HL-60/S4 treated with phorbol 12-myristate 13-acetate at 8.2 ng/mL for 4 days and 3 days (cell line): Measurements from ENCODE around the gene TM4SF18.

Experiments used
- in situ Hi-C: fragments of 300-500 bp; cut with MboI; formaldehyde crosslinking; loops from 2 replicates; pipeline ENCODE4 v1.15.0; 2022; ENCODE audit warnings: low sequenced_read_pairs

Gene TM4SF18

GRCh38 chr3:149333176-149333859 is at the start of gene TM4SF18:
Gene TM4SF18, minus strand, starts transcription at chr3:149333636. Its CDS starts 254 bp downstream, at chr3:149333382.
- in situ Hi-C loops: no loop called here

- in situ Hi-C loops: loop anchor here (25.0 kb wide), 1 partner anchor 105 kb away; no protein-coding TSS in a partner anchor
Observed at GRCh38 chr3:149382518-149382917, 49.1 kb upstream of the TM4SF18 start.

GRCh38 chr3:149382101-149382467 is 48.6 kb upstream of the TM4SF18 start:
- in situ Hi-C loops: loop anchor here (25.0 kb wide), 1 partner anchor 105 kb away; no protein-coding TSS in a partner anchor

GRCh38 chr3:149381173-149382100 is 48.0 kb upstream of the TM4SF18 start:
- in situ Hi-C loops: loop anchor here (25.0 kb wide), 1 partner anchor 106 kb away; no protein-coding TSS in a partner anchor

GRCh38 chr3:149380220-149380619 is 46.8 kb upstream of the TM4SF18 start:
- in situ Hi-C loops: loop anchor here (25.0 kb wide), 1 partner anchor 107 kb away; no protein-coding TSS in a partner anchor

GRCh38 chr3:149378478-149379309 is 45.3 kb upstream of the TM4SF18 start:
- in situ Hi-C loops: loop anchor here (25.0 kb wide), 1 partner anchor 109 kb away; no protein-coding TSS in a partner anchor

GRCh38 chr3:149377408-149378364 is 44.2 kb upstream of the TM4SF18 start, which contains the start of gene TM4SF1:
Gene TM4SF1, minus strand, starts transcription at chr3:149377649. Its CDS starts 102 bp downstream, at chr3:149377547.
- in situ Hi-C loops: loop anchor here (25.0 kb wide), 1 partner anchor 110 kb away; no protein-coding TSS in a partner anchor

- in situ Hi-C loops: loop anchor here (25.0 kb wide), 1 partner anchor 110 kb away; no protein-coding TSS in a partner anchor
Observed at GRCh38 chr3:149376718-149377407, 43.4 kb upstream of the TM4SF18 start.

- in situ Hi-C loops: loop anchor here (25.0 kb wide), 1 partner anchor 112 kb away; no protein-coding TSS in a partner anchor
Observed at GRCh38 chr3:149375501-149376196, 42.2 kb upstream of the TM4SF18 start.

GRCh38 chr3:149374793-149375500 is 41.5 kb upstream of the TM4SF18 start:
- in situ Hi-C loops: loop anchor here (25.0 kb wide), 1 partner anchor 112 kb away; no protein-coding TSS in a partner anchor

- in situ Hi-C loops: no loop called here
Observed at GRCh38 chr3:149374391-149374790, 41.0 kb upstream of the TM4SF18 start.

GRCh38 chr3:149373235-149374125 is 40.0 kb upstream of the TM4SF18 start:
- in situ Hi-C loops: no loop called here

- in situ Hi-C loops: no loop called here
Observed at GRCh38 chr3:149371723-149372114, 38.3 kb upstream of the TM4SF18 start.

GRCh38 chr3:149371001-149371722 is 37.7 kb upstream of the TM4SF18 start:
- in situ Hi-C loops: no loop called here

- in situ Hi-C loops: no loop called here
Observed at GRCh38 chr3:149369991-149370866, 36.8 kb upstream of the TM4SF18 start.
